ENCODE data around the gene TTLL6. TPM values are rescaled to one million over a fixed set of nuclear protein-coding genes. Genes with fewer than 3 reads are reported as not detected.

TTLL6 gene
- total and polyA plus RNA-seq, 2 donors (not counting 3 experiments of a cell fraction or from before 2014, with no cell fraction given), result not detected

GRCh38 chr17:48818361-48818841, 1.4 kb upstream of the TTLL6 start:
- Histone ChIP-seq H3K9me3 (replicated peaks; ENCODE audit: control insufficient read depth, insufficient read depth, low read length) (no peaks in the 10 kb centered on the region), H3K4me2 (ENCODE audit: insufficient read depth, low read length) (no peak overlapping the region), H3K79me2 (ENCODE audit: control insufficient read depth, insufficient read depth, low read length) (no peaks in the 10 kb centered on the region), H3K9me1 (replicated peaks; ENCODE audit: control insufficient read depth, extremely low read depth, insufficient read depth, low read length) (no peaks in the 10 kb centered on the region), H3K4me1 (ENCODE audit: control insufficient read depth, extremely low read depth, insufficient read depth, low read length) (peaks cover 6% of the 10 kb centered on the region), H3K27ac (ENCODE audit: insufficient read depth, low read depth, low read length) (no peak overlapping the region), H3K36me3 (ENCODE audit: control insufficient read depth in 2 of 2, extremely low read depth in 1 of 2, insufficient read depth in 2 of 2, low read length in 2 of 2) (no peaks in the 10 kb centered on the region), H4K20me1 (replicated peaks; ENCODE audit: control insufficient read depth, extremely low read depth, insufficient read depth, low read length) (no peaks in the 10 kb centered on the region), H2AFZ (ENCODE audit: low read depth, low read length) (no peak overlapping the region), H3K4me3 (replicated peaks in 1 of 3; ENCODE audit: insufficient read depth in 1 of 3, low read depth in 1 of 3, low read length in 3 of 3) (no peak overlapping the region), H3K27me3 (ENCODE audit: control insufficient read depth in 2 of 2, insufficient read depth in 2 of 2, low read length in 2 of 2) (peaks cover 11 to 17% of the 10 kb centered on the region in 2 experiments), H3K9ac (replicated peaks; ENCODE audit: extremely low read depth, insufficient read depth, low read length) (no peak overlapping the region)
- FAIRE-seq, result no peak
- DNase-seq (ENCODE audit: low read depth, low spot score), result no peak
- intact Hi-C loops (cut with micrococcal nuclease), result loop anchor here (5.0 kb wide), 1 partner anchor 214 kb away; no protein-coding TSS in a partner anchor
- TF ChIP-seq GATA2 (IDR thresholded peaks at IDR 0.05; ENCODE audit: insufficient read depth, insufficient read length, low read depth, low read length) (no peak), JUN (IDR thresholded peaks at IDR 0.05; ENCODE audit: borderline replicate concordance, insufficient read depth, insufficient read length, low read depth) (no peak)
- TF ChIP-seq, protein P1, sequence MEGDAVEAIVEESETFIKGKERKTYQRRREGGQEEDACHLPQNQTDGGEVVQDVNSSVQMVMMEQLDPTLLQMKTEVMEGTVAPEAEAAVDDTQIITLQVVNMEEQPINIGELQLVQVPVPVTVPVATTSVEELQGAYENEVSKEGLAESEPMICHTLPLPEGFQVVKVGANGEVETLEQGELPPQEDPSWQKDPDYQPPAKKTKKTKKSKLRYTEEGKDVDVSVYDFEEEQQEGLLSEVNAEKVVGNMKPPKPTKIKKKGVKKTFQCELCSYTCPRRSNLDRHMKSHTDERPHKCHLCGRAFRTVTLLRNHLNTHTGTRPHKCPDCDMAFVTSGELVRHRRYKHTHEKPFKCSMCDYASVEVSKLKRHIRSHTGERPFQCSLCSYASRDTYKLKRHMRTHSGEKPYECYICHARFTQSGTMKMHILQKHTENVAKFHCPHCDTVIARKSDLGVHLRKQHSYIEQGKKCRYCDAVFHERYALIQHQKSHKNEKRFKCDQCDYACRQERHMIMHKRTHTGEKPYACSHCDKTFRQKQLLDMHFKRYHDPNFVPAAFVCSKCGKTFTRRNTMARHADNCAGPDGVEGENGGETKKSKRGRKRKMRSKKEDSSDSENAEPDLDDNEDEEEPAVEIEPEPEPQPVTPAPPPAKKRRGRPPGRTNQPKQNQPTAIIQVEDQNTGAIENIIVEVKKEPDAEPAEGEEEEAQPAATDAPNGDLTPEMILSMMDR (IDR thresholded peaks at IDR 0.05; ENCODE audit: extremely low read depth in 1 of 2, insufficient read depth in 1 of 2, low read depth in 1 of 2, low read length in 2 of 2), result no peak
- ChIA-PET CTCF (interaction anchor here (1.3 to 25.1 kb wide), 2 partner anchors 61 to 94 kb away, joined by 5 to 1186 read pairs; no protein-coding TSS in a partner anchor), POLR2A (no interaction called here)
- dilution Hi-C loops (cut with MboI; ENCODE audit: extremely low pct_ligation_motif_present, low sequenced_read_pairs), result no loop called here
- BruUV-seq (replicated peaks), result no TSS peak

DNA sequence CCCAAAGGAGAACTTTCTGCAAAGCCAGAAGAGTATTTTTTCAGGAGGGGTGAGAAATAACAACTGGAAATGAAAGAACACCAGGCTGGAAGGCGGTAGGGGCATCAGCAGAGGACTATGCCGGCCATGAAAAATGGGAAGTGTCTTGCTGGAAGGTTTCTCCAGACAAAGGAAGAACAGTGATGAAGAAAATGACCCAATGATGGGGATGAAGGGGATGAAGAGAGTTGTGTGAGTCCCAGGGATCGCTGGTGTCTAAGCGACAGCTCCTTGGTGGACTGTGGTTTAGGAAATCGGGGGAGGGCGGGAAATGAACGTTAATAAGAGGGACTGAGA, 623 bp downstream of the TTLL6 start:
- H2AFZ ChIP-seq (ENCODE audit: low read depth, low read length), result peak overlapping the region; percentile 82
- TF ChIP-seq, protein P1 (IDR thresholded peaks at IDR 0.05; ENCODE audit: extremely low read depth in 1 of 2, insufficient read depth in 1 of 2, low read depth in 1 of 2, low read length in 2 of 2), result no peak
- peak; percentile 55 for TF ChIP-seq EZH2 (IDR thresholded peaks at IDR 0.05; ENCODE audit: borderline replicate concordance, low read depth, low read length, severe bottlenecking)
- ChIA-PET CTCF (interaction anchor here (1.0 to 25.1 kb wide), 12 partner anchors 7 to 219 kb away, joined by 3 to 1186 read pairs (median 13); no protein-coding TSS in a partner anchor), POLR2A (interaction anchor here (0.6 kb wide), 1 partner anchor 64 kb away, joined by 3 read pairs; no protein-coding TSS in a partner anchor)
- no peak overlapping the region for H3K4me3 ChIP-seq (replicated peaks in 1 of 3; ENCODE audit: insufficient read depth in 1 of 3, low read depth in 1 of 3, low read length in 3 of 3)
- dilution Hi-C loops (cut with MboI; ENCODE audit: extremely low pct_ligation_motif_present, low sequenced_read_pairs), result no loop called here
- peaks cover 6% of the 10 kb centered on the region for H3K4me1 ChIP-seq (ENCODE audit: control insufficient read depth, extremely low read depth, insufficient read depth, low read length)
- no peaks in the 10 kb centered on the region for H3K79me2 ChIP-seq (ENCODE audit: control insufficient read depth, insufficient read depth, low read length)
- H3K4me2 ChIP-seq (ENCODE audit: insufficient read depth, low read length), result no peak overlapping the region
- H3K9me1 ChIP-seq (replicated peaks; ENCODE audit: control insufficient read depth, extremely low read depth, insufficient read depth, low read length), result no peaks in the 10 kb centered on the region
- FAIRE-seq (no peak), DNase-seq (ENCODE audit: low read depth, low spot score) (no peak)
- intact Hi-C loops (cut with micrococcal nuclease), result loop anchor here (5.0 kb wide), 1 partner anchor 216 kb away; no protein-coding TSS in a partner anchor
- no peaks in the 10 kb centered on the region for H4K20me1 ChIP-seq (replicated peaks; ENCODE audit: control insufficient read depth, extremely low read depth, insufficient read depth, low read length)
- H3K36me3 ChIP-seq (ENCODE audit: control insufficient read depth in 2 of 2, extremely low read depth in 1 of 2, insufficient read depth in 2 of 2, low read length in 2 of 2), result no peaks in the 10 kb centered on the region
- no peak overlapping the region for H3K9ac ChIP-seq (replicated peaks; ENCODE audit: extremely low read depth, insufficient read depth, low read length)
- no peaks in the 10 kb centered on the region for H3K9me3 ChIP-seq (replicated peaks; ENCODE audit: control insufficient read depth, insufficient read depth, low read length)
- peaks cover 11 to 21% of the 10 kb centered on the region in 2 experiments for H3K27me3 ChIP-seq (ENCODE audit: control insufficient read depth in 2 of 2, insufficient read depth in 2 of 2, low read length in 2 of 2)
- BruUV-seq (replicated peaks), result no TSS peak
- H3K27ac ChIP-seq (ENCODE audit: insufficient read depth, low read depth, low read length), result no peak overlapping the region
